GM19467 (cell line): ENCODE results near the gene DDN.

Source experiments
- ATAC-seq: cut with Tn5 transposase; IDR thresholded peaks from one replicate; pipeline ENCODE4 v1.9.1; 2021; ENCODE audit warnings: mild to moderate bottlenecking, moderate library complexity; ENCODE audit not compliant: unreplicated experiment

Gene DDN

DNA sequence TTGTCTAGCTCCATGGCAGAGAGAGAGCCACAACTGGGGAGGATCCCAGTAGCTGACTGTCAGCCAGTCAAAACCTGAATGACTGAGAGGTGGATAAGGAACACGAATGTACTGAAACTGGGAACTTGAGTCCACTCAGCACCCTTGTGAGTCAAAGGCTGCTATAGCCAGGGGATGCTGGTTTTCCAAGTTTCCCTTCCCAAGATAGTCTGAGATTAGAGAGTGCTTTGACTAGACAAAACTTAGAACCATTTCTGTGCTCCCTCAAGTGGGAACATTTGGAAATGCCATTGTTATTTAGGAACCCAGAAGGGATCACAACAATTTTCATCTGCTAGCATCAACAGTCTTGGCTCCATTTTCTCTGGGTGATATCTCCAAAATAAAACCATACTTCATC lies 15.4 kb upstream of the DDN start:
- ATAC-seq, result no peak

DNA sequence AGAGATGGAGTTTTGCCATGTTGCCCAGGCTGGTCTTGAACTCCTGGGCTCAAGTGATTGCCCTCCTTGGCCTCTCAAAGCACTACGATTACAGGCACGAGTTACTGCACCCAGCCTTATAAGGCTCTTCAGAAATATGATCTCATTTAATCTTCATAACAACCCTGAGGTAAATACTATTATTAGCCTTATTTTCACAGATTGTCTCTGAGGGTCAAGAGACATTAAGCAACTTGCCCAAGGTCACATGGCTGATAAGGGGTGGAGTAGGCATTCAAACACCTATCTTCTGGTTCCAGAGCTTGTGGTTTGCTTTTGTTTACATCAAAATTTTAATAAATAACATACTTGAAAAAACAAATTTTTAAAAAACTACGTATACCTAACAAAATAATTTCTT lies 14.3 kb upstream of the DDN start:
- no peak for ATAC-seq

DNA sequence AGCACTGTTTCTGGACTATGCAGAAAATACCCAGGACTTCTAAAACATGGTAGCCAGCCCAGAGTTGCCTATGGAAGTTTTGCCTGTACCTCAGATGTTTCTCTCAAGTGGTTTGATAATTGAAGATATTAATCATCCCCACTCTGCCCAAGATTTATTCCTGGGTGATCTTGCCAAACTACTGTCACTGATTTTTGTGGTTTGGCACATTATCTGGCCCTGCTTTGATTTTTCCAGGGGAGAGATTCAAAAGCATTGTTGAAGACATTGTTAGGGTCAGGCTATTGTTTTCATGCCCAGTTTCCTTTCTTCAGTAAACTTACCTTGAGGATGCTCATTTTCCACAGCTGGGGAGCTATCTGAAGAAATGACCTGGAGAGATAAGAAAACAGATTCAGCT lies 13.6 kb upstream of the DDN start:
- no peak for ATAC-seq

DNA sequence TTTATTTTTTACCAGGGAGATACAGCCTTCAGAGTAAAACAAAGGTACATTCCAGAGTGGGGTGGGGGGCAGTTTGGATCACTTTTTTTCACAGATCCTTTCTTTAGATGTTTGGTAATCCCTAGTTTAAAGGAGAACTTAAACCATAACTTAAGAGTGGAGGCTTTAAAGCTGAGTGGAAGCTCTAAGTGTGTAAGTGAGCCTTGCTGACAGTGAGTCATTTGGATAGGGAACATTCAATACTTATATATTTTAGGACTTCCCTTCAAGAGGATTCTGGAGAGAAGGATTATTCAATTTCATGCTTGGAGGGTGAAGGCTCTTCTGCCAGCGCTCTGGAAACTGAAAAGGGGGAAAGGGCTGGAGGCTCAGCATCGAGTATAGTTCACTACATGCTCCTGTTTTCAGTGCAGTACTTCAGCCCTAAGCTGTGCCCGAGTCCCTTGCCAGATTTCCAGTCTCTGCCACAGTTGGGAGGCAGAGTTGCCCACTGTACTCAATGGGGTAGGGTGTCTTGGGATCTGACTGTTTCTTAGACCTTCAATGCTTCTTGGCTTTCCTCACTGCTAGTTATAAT lies 11.0 kb upstream of the DDN start:
- ATAC-seq, result no peak

DNA sequence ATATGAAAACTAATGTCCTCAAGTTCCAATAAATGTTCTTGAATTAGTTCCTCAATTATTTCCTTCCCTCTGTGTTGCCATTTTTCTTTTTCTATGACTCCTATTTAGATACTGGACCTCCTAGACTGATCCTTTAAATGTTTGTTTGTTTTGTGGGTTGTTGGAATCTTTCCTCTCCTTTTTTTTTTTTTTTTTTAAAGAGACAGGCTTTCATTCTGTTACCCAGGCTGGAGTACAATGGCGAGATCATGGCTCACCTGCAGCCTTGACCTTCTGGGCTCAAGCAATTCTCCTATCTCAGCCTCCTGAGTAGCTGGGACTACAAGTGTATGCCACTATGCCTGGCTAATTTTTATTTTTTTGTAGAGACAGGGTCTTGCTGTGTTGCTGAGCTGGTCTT lies 9.8 kb upstream of the DDN start:
- no peak for ATAC-seq

DNA sequence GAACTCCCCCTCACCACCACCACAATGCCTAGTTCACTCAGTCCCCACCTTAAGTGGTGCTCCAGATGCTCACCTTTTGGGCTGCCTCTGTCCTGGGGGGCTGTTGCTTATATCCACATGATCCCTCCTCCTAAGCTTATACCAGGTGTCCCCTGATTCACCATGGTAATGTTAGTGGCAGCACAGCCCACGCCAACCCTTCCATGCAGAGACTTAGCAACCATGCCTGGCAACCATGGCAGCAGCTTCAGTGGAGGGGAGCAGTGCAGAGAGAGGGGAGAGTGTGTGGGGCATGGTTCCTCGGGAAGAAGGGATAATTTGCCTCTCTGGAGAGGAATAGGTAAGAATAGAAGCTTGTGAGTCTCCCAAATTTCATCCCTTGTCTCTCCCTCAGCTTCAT lies 1.2 kb upstream of the DDN start:
- ATAC-seq, result no peak

DNA sequence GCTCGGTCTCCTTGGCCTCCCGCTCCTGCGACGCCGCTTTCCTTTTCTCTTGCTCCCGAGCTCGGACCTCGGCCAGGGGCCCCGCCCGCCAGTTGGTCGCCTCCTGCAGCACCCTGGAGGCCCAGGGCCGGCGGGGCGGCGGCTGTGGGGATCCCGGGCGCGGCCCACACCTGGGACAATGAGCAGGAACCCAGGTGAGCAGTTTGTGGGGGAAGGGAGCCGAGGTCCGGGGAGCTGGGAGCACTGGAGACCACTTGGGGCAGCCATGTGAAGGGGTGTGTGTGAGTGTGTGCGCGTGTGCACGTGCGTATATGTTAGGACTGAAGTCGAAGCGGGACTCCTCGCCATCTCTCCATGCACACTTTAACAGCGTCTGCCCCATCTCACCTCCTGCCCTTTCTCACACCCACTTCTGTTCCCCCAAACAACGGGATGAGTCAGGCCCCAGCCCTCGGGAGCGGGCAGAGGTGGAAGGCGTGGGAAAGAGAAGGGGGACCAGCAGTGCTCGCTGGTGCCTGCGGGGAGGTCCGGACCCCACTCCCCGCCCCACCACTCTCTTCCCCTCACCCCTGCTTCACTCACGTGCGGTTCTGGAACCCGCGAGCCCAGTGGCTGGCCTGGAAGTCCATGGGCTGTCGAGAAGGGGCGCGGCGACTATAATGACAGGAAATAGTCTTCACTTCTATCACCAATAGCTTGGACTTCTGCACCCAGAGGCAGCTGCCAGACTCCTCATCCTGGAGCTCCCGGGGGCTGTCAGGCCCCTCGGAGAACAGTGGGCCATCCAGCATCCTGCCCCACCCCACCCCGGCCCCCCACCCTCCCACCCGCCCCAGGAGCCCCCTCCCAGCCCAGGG lies 450 bp downstream of the DDN start:
- ATAC-seq, result no peak

DNA sequence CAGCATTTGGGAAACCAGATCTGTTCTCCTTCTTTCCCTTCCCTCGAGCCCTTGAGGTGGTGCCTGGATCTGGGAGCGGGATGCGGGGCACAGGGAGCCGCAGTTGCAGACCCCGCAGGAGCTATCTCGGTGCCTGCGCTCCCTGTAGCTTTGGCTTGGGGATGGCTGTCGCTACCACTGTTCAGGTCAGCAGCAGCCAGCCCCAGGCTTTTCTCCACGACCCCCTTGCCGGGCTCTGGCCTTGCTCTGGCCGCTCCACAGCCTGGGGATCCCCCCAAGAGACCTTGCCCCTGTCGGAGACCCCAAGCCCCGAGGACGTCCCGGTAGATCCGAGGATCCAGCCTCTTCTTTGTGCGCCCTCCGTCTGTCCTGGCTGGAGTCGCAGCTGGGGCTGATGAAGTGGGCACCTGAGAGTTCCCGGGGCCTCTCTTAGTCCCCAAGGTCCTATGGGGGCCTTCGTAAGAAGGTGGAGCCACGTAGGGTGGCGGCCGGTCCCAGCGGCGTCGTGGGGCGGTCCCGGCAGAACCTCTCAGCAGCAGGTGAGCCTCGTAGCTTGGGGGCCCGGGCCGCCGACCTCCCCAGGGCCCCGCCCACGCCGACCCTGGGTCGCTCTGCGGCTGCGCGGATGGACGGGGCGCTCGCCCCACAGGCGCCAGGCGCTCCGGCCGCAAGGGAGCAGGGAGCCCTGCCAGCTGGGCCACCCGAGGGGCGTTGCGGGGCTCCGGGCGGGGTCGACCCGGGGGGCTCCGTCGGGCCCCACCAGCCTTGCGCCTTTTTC lies 1.3 kb downstream of the DDN start:
- ATAC-seq, result no peak

DNA sequence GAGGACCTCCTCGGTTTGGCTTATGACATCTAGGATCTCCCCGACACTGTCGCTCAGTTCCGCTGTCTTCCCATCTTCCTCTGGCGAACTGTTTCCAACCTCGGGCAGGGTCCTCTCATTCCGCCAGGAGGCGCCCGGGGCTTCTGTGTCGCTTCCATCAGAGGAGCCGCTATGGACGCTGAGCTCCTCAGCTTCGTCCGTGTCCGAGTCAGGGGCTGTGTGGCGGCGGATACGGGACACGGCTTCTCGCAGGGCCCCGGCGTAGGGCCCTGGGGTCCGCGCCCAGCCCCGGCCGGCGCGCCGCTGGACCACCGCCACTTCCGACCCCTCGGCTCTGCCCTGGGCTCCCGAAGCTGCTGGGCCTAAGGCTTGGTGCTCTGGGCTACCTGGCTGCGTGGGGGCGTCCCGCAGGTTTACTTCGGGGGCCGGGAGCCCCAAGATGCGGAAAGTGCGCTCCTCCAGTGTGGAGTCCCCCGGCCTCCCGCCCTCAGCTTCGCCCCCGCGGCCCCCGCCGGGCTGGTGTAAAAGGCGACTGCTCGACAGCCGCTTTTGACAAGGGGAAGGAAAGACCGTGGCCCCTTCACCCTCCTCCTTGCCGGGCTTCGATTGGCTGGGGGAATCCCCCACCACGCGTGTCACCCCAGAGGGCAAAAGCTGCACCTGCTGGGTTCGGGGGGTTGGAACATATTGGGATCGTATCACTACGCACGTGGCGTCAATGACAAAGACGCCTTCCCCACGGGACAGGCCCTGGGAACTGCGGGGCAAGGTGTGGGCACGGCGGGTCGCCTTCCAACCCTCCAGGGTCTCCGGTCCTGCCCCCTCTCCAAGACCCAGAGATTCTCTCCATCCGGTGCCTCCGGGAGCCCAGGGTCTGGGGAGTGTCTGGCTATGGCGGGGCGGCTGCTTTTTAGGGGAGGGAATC lies 2.1 kb downstream of the DDN start:
- ATAC-seq, result no peak

DNA sequence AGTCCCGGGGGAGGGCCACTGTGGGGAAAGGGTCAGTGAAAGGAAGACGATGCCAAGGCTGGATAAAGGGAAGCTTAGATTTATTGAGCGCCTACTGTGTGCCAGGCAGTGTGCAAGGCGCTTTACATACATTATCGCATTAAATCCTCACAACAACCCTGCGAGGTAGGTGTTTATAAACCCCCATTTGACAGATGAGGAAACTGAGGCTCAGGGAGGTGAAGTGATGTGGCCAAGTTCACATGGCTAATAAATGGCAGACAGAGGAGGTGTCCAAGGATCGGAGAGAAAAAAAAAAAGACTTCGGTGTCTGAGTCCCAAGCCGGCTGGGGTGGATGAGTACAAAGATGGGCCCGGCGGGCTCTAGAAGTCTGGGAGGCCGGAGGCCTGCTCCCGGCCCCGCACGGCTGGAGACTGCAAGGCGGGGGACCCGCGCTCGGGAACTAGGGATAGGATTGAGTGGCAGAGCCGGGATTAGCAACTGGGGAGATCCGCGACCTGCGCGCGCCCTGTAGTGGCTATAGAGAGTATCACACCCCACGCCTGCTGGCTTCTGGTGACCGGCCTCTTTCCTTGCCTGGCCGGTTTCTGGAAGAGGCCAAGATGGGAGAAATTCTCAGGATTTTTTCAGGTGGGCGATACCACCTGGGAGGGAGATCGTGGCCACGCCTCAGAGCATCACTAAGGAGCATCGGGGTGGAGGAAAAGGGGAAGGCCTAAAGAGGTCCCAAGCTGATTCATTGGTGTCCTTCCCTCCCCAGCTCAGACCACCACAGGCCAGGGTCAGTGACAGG lies 3.9 kb downstream of the DDN start:
- ATAC-seq, result no peak

DNA sequence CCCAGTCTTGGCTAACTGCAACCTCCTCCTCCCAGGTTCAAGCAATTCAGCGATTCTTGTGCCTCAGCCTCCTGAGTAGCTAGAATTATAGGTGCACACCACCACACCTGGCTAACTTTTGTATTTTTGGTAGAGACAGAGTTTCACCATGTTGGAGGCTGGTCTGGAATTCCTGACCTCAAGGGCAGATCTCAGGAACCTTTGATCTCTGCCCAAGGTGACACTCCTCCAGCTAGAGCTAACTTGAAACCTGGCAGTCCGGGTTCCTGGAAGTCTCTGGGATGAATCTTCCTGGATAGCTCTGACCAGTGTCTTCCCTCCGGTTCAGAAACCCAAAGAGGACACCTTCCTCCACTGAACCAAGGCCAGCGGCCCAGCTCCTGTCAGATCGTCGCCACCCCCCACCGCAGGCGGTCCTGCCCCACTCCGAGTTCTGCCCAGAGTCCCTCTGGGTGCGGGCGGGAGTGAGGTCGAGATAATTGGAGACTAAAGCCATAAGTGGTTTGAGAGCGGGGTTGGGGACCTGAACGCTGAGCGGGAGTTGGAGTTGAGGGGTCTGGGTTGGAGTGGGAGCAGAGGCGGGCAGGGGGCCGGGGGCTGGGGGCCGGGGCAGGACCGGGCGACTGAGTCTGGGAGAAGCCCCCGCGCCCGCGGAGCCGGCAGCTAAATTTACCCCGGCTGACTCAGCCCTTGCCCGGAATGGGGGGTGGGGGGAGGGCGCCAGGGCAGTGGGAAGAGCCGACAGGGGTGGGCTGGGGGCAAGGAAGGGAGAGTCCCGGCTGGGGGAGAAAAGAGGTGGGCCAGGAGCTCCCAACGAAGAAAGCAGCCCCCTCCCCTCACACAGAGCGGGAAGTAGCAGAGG lies 4.7 kb downstream of the DDN start:
- ATAC-seq, result no peak

DNA sequence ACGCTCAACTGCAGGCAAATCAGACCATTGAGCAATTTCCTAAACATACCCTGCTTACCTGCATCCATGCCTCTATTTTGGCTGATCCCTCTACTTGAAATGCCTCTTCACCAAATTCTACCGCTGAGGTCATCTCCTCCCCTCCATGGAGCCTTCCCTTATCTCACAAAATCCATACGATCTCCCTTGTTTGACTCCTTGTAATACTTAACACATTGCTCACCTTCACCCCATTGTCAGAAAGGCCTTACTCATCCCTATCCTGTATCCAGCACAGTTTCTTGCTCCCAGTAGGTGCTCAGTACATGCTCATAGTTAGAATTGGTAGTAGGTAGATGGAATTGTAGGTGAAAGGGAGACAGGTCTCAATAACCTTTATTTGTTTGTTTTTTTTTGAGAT lies 5.4 kb downstream of the DDN start:
- no peak for ATAC-seq

DNA sequence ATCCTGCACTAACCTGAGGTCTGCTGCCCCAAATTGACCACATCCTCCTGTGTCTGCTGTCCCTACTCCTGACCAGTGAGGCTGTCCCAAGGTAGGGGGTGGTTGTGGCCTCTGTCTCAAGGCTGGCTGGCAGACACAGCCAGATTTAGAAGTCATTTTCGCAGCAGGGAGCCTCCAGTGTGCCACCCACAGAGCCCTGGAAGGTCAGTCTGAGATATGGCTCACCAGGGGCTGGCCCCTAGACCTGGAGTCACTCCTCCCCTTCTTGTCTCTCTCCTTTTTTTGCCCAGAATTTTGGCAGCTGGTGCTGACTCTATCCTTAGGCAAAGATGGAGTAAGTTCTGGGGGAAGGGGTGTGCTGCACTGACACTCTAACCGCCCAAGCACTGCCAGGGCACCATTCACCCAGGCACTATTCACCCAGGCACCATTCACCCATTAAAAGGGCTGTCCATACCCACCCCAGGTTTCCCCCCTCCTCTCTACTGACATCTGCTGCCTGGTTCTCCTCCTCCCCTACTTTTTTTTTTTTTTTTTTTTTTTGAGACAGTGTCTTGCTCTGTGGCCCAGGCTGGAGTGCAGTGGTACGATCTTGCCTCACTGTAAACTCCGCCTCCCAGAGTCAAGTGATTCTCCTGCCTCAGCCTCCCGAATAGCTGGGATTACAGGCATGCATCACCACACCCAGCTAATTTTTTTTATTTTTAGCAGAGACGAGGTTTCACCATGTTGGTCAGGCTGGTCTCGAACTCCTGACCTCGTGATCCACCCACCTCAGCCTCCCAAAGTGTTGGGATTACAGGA lies 7.7 kb downstream of the DDN start:
- no peak for ATAC-seq

DNA sequence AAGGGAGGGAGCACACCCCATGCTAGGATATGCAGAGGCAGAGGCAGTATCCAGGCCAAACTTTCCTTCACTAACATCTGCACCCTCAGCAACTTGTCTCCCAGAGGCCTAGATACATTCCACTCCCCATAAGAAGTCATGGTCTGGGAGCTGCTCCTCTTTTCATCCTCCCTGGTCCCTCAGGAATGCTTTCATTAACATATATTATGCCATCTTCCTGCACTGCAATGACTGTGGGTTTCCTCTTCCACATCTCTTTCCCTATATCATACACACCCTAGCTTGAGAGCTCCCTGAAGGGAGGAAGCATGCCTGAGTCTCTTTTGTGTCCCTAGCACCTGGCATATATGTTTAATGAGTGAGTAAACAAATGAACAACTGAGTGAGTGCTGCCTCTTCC lies 8.6 kb downstream of the DDN start:
- ATAC-seq, result no peak

DNA sequence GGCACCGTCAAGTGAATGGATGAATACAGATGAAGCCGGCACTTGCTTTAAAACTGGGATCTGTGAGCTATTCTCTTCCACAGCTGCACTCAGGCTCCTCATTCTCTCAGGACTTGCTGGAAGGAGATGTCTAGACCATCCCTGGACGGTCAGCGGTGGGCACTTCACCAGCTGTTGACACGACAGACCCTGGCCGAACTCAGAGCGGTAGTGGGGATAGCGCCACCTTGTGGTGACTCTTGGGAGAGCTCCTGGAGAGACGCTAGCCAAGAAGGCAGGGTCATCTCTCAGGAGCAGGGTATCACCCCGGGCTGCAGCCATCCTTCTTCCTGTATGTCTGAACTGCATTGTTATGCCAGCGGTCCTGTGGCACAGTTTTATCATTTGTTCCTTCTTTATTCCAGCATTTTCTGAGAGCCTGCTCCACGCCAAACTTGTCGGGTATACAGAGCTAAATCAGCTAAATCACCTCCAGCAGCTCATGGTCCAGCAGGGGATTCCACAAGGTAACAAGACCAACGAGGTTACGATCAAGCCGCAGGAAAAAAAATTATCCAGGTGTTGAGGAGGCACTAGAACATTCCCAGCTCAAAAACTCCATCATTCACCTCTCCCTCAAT lies 11.0 kb downstream of the DDN start:
- ATAC-seq, result no peak

DNA sequence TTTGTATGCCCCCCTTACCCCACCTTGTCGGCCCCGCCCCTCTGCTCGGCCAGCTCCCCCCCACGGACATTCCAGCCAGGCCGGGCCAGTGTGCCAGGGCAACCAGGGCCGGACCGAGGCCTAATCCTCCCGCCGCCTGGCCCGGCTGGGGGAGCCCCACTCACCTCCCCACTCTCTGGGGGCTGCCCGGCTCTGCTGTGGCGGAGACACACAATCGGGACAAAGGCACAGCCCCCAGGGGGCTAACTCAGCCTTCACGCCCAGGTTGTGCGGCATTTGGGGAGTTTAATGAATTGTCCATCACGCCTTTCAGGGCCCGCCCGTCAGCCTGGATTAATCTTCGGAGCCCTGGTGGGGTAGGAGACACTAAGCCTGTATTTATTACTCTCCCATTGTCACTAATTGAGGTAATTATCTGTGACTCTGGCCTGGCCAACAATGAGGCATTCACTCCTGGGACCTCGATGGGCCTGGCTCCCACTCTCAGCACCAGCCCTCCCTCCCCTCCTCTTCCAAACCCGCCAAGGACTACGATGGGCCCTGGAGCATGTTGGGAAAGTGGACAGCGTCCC lies 12.4 kb downstream of the DDN start:
- no peak for ATAC-seq

DNA sequence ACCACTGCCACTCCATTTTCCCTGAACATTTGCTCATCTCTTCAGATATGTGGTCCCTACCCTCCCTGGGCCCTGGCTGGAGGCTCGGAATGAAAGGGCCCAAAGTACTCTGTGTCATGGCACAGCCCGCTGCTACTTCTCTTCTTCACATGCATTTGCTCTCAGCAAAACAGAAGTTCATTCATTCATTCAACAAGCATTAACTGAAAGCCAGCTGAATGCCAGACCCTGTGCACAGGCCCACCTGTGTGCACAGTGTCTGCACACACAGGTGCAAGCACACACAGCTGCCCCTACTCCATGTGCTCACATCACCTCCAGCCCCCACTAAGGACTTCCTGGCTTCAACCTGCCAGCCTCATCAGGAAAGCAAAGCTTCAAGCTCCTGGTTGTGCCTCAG lies 13.3 kb downstream of the DDN start:
- no peak for ATAC-seq

DNA sequence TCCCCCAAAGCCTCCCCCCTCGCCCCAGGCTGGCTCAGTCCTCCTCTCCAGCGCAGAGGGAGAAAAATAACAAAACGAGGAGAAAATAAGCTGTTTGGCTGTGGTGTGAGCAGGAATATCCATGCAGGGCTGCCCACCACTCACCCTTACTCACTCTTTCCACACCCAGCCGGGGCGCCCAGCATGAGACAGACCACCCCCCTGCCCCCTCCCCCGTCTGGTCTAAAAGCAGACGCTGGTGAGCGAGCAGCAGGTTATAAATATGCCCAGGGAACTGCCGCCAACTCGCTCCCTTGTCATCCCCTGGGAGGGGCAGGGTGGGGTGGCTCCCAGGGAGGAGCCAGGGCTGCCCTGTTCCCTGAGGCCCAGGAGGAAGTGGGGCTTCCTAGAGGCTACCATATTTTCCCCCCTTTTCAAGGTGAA lies 13.7 kb downstream of the DDN start:
- ATAC-seq, result no peak
